Measurements from ENCODE around the gene RNF26.

Gene RNF26

GRCh38 chr11:119370486-119371046 is 36.2 kb downstream of the RNF26 start:
- no peak for DNase-seq (ENCODE audit: low spot score)

GRCh38 chr11:119371067-119371601 is 36.8 kb downstream of the RNF26 start:
- no peak for DNase-seq (ENCODE audit: low spot score)

GRCh38 chr11:119371778-119372182 is 37.5 kb downstream of the RNF26 start:
- DNase-seq (ENCODE audit: low spot score): no peak

GRCh38 chr11:119372260-119373058 is 38.1 kb downstream of the RNF26 start:
- no peak for DNase-seq (ENCODE audit: low spot score)

- no peak for DNase-seq (ENCODE audit: low spot score)
Measured at GRCh38 chr11:119373059-119373920, 39.0 kb downstream of the RNF26 start.

GRCh38 chr11:119373921-119374631 is 39.7 kb downstream of the RNF26 start:
- DNase-seq (ENCODE audit: low spot score): peak; percentile 73

- DNase-seq (ENCODE audit: low spot score): peak; percentile 53
Measured at GRCh38 chr11:119374632-119375336, 40.5 kb downstream of the RNF26 start.

GRCh38 chr11:119375337-119376196 is 41.2 kb downstream of the RNF26 start:
- no peak for DNase-seq (ENCODE audit: low spot score)

GRCh38 chr11:119376197-119376847 is 42.0 kb downstream of the RNF26 start:
- DNase-seq (ENCODE audit: low spot score): no peak

GRCh38 chr11:119377112-119377901 is 43.0 kb downstream of the RNF26 start:
- no peak for DNase-seq (ENCODE audit: low spot score)

GRCh38 chr11:119377961-119378667 is 43.8 kb downstream of the RNF26 start:
- DNase-seq (ENCODE audit: low spot score): no peak

GRCh38 chr11:119378851-119379465 is 44.6 kb downstream of the RNF26 start:
- DNase-seq (ENCODE audit: low spot score): no peak

- no peak for DNase-seq (ENCODE audit: low spot score)
Measured at GRCh38 chr11:119380160-119380826, 46.0 kb downstream of the RNF26 start.

- no peak for DNase-seq (ENCODE audit: low spot score)
Measured at GRCh38 chr11:119380827-119381180, 46.5 kb downstream of the RNF26 start.

GRCh38 chr11:119381181-119381988 is 47.1 kb downstream of the RNF26 start, which contains the start of gene USP2:
TSS of gene USP2 (minus strand) at chr11:119381690. CDS start at chr11:119373480, 8,210 bp downstream.
- peak; percentile 87 for DNase-seq (ENCODE audit: low spot score)

- DNase-seq (ENCODE audit: low spot score): no peak
Measured at GRCh38 chr11:119382101-119382500, 47.8 kb downstream of the RNF26 start.
